ENCODE results near the gene CASKIN1.

Gene CASKIN1

GRCh38 chr16:2158262-2158638 is 38.2 kb downstream of the CASKIN1 start:
- no peak for DNase-seq (ENCODE audit: low spot score)
- TF ChIP-seq, protein P1, sequence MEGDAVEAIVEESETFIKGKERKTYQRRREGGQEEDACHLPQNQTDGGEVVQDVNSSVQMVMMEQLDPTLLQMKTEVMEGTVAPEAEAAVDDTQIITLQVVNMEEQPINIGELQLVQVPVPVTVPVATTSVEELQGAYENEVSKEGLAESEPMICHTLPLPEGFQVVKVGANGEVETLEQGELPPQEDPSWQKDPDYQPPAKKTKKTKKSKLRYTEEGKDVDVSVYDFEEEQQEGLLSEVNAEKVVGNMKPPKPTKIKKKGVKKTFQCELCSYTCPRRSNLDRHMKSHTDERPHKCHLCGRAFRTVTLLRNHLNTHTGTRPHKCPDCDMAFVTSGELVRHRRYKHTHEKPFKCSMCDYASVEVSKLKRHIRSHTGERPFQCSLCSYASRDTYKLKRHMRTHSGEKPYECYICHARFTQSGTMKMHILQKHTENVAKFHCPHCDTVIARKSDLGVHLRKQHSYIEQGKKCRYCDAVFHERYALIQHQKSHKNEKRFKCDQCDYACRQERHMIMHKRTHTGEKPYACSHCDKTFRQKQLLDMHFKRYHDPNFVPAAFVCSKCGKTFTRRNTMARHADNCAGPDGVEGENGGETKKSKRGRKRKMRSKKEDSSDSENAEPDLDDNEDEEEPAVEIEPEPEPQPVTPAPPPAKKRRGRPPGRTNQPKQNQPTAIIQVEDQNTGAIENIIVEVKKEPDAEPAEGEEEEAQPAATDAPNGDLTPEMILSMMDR (IDR thresholded peaks at IDR 0.05; ENCODE audit: extremely low read depth, insufficient read depth, missing control alignments): no peak
- in situ Hi-C loops (cut with MboI; ENCODE audit: low pct_unique_long_range_greater_than_20kb, low sequenced_read_pairs, unreplicated experiment): no loop called here

- TF ChIP-seq, protein P1 (IDR thresholded peaks at IDR 0.05; ENCODE audit: extremely low read depth, insufficient read depth, missing control alignments): no peak
- in situ Hi-C loops (cut with MboI; ENCODE audit: low pct_unique_long_range_greater_than_20kb, low sequenced_read_pairs, unreplicated experiment): no loop called here
- no peak for DNase-seq (ENCODE audit: low spot score)
Observed at GRCh38 chr16:2157480-2158261, 38.7 kb downstream of the CASKIN1 start.

DNA sequence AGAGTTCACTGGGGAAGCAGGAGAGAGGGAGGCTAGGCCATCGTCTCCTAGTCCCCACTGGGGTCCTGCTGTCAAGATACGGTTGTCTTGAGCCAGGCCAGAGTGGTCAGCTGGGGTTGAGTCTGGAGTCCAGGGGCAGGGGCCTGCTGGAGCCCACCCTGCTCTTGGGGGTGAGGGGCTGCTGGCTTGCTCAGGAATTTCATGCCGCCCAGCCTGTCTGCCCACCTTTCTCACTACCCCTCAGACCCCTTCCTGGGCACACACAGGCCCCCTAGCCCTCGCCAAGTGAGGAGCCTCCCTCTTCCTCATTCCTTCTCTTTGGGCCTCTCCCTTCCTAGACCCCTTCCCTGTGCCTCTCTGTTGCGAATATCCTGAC is 39.6 kb downstream of the CASKIN1 start:
- in situ Hi-C loops (cut with MboI; ENCODE audit: low pct_unique_long_range_greater_than_20kb, low sequenced_read_pairs, unreplicated experiment): no loop called here
- TF ChIP-seq, protein P1 (IDR thresholded peaks at IDR 0.05; ENCODE audit: extremely low read depth, insufficient read depth, missing control alignments): no peak
- no peak for DNase-seq (ENCODE audit: low spot score)

DNA sequence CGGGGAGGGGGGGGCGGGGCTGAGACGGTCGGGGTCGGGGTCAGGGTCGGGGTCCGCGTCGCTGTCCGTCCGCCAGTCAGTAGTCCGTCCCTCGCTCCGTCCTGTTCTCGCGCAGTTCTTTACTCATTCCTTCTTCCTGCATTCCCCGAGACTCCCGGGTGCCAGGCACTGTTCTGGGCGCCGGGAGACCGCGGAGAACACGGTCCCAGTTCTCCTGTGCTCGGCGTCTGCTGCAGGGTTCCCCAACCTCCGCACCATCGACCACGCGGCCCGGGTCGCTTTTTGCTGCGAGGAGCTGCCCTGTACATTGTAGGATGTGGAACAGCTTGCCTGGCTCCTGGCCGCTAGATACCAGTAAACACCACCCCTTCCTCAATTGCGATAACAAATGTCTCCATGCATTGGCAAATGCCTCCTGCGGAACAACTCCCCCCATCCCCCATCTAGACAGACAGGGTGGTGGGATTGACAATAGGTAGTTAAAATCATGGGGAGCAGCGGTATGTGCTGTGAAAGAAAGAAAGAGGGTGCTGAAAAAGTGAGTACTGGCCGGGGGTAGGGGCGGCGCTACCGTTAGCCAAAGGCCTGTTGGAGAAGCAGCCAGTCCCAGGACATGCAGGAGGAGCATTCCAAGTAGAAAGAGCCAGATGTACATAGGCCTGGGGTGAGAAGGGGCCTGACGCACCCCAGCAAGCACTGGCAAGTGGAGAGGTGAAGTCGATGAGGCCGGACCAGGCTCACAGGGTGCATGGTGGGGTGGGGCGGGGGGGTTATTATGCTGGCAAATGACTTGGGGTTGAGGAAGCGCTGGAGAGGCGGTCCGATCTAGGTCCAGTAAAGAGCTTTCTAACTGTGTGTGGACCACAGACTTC is 40.2 kb downstream of the CASKIN1 start:
- TF ChIP-seq, protein P1 (IDR thresholded peaks at IDR 0.05; ENCODE audit: extremely low read depth, insufficient read depth, missing control alignments): no peak
- no peak for DNase-seq (ENCODE audit: low spot score)
- in situ Hi-C loops (cut with MboI; ENCODE audit: low pct_unique_long_range_greater_than_20kb, low sequenced_read_pairs, unreplicated experiment): no loop called here

DNA sequence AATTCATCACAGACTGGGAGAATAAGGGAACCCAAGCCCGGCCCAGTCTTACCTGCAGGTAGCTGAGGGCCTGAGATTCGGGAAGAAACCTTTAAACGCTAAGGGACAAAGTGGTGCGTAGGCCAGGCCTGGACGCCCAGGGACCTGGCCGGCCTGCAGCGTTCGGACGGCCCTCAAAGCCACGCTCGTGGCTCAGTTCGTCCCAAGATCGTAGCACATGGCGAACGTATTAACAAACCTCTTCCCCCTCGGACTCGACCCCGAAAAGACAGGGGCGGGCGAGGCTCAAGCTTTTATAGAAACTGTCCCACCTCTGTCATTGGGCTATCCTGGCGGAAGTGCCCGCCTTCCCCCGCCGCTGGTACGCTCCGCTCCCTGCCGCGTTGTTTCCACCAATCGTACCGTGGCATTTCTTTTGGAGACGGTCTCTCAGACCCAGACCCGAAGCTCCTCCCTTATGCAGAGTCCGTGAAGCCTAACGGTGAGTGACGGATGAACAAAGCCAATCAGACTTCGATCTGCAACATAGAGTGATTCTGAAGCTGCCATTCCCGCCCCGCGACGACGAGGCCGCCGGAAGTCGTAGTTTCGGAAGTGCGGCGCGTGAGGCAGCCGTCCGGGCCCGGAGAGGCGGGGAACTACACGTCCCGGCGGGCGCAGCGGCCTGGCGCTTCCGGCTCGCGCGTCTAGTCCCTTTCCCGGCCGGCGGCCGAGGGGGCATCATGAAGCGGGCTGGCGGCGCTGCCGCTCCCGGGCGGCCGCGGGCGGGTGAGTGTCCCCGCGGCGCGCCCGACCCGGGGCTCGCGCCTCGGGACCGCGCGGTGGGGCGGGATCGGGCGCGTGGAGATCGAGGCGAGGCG is 41.1 kb downstream of the CASKIN1 start, which contains the start of gene TRAF7:
Gene TRAF7, plus strand, starts transcription at position 692 of the 860 bp plus-strand sequence. CDS start 8,139 bp downstream, outside the sequence.
- in situ Hi-C loops (cut with MboI; ENCODE audit: low pct_unique_long_range_greater_than_20kb, low sequenced_read_pairs, unreplicated experiment): no loop called here
- peak; percentile 100 for DNase-seq (ENCODE audit: low spot score)
- TF ChIP-seq, protein P1 (IDR thresholded peaks at IDR 0.05; ENCODE audit: extremely low read depth, insufficient read depth, missing control alignments): no peak

- in situ Hi-C loops (cut with MboI; ENCODE audit: low pct_unique_long_range_greater_than_20kb, low sequenced_read_pairs, unreplicated experiment): no loop called here
- TF ChIP-seq, protein P1 (IDR thresholded peaks at IDR 0.05; ENCODE audit: extremely low read depth, insufficient read depth, missing control alignments): no peak
- no peak for DNase-seq (ENCODE audit: low spot score)
Observed at GRCh38 chr16:2154533-2155090, 41.8 kb downstream of the CASKIN1 start.
